Measurements from ENCODE around the gene GPC1. TPM values are rescaled to one million over a fixed set of nuclear protein-coding genes. Genes with fewer than 3 reads are reported as not detected.

The GPC1 gene
- total RNA-seq, 2 donors from 2014 or later: 37.8 to 69.7 TPM

DNA sequence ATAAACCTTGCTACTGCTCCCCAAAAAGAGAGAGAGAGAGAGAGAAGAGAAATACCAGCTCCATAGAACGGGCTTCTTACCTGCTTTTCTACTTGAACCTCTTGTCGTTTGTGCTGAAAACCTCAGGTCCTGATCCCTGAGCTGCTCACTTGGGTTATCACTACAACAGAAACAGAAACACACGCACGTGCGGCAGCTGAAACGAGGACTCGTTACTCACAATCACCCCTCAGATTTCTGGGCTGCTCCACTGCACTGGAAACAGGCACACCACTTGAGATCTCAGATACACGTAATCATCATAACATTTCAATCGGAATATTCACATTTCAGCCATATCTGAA lies 48.2 kb upstream of the GPC1 start:
- Mint-ChIP-seq H3K9me3 (no peaks in the 10 kb centered on the region), H3K27me3 (ENCODE audit: insufficient read depth) (peaks cover 5% of the 10 kb centered on the region), H3K27ac (no peak overlapping the region), H3K36me3 (ENCODE audit: low read depth) (no peaks in the 10 kb centered on the region), H3K4me1 (no peaks in the 10 kb centered on the region), H3K4me3 (no peak overlapping the region)
- Histone ChIP-seq H3K27ac (ENCODE audit: low read depth, low read length) (no peak overlapping the region), H3K4me1 (ENCODE audit: control insufficient read depth, insufficient read depth, low read length) (no peaks in the 10 kb centered on the region), H3K4me3 (ENCODE audit: low read length) (no peak overlapping the region), H3K9ac (ENCODE audit: extremely low read depth, low read length, poor library complexity, severe bottlenecking) (no peak overlapping the region), H3K36me3 (ENCODE audit: control insufficient read depth, insufficient read depth, low read length) (no peaks in the 10 kb centered on the region), H3K9me3 (ENCODE audit: control insufficient read depth, low read length) (no peaks in the 10 kb centered on the region), H3K27me3 (ENCODE audit: control insufficient read depth, insufficient read depth, low read length, poor library complexity, severe bottlenecking) (no peaks in the 10 kb centered on the region)
- 92 to 95% methylated on average over 9 of the region's 9 CpGs for WGBS, 2 experiments (ENCODE audit: insufficient coverage in 1 of 2, insufficient read length in 1 of 2)
- TF ChIP-seq CTCF (conservative IDR thresholded peaks at IDR 0.05): no peak
- no peak for DNase-seq

- Mint-ChIP-seq H3K27me3 (ENCODE audit: insufficient read depth) (peaks cover 2% of the 10 kb centered on the region), H3K36me3 (ENCODE audit: low read depth) (no peaks in the 10 kb centered on the region), H3K4me1 (no peaks in the 10 kb centered on the region), H3K27ac (no peak overlapping the region), H3K9me3 (no peaks in the 10 kb centered on the region), H3K4me3 (no peak overlapping the region)
- Histone ChIP-seq H3K27ac (ENCODE audit: low read depth, low read length) (no peak overlapping the region), H3K4me1 (ENCODE audit: control insufficient read depth, insufficient read depth, low read length) (no peaks in the 10 kb centered on the region), H3K9me3 (ENCODE audit: control insufficient read depth, low read length) (no peaks in the 10 kb centered on the region), H3K36me3 (ENCODE audit: control insufficient read depth, insufficient read depth, low read length) (no peaks in the 10 kb centered on the region), H3K4me3 (ENCODE audit: low read length) (no peak overlapping the region), H3K27me3 (ENCODE audit: control insufficient read depth, insufficient read depth, low read length, poor library complexity, severe bottlenecking) (no peaks in the 10 kb centered on the region), H3K9ac (ENCODE audit: extremely low read depth, low read length, poor library complexity, severe bottlenecking) (no peak overlapping the region)
- no peak for DNase-seq
- no peak for TF ChIP-seq CTCF (conservative IDR thresholded peaks at IDR 0.05)
- WGBS, 2 experiments (ENCODE audit: insufficient coverage in 1 of 2, insufficient read length in 1 of 2): 91 to 92% methylated on average over 11 to 16 of the region's 16 CpGs
These were observed 47.6 kb upstream of the GPC1 start for GRCh38 chr2:240387669-240388358.

DNA sequence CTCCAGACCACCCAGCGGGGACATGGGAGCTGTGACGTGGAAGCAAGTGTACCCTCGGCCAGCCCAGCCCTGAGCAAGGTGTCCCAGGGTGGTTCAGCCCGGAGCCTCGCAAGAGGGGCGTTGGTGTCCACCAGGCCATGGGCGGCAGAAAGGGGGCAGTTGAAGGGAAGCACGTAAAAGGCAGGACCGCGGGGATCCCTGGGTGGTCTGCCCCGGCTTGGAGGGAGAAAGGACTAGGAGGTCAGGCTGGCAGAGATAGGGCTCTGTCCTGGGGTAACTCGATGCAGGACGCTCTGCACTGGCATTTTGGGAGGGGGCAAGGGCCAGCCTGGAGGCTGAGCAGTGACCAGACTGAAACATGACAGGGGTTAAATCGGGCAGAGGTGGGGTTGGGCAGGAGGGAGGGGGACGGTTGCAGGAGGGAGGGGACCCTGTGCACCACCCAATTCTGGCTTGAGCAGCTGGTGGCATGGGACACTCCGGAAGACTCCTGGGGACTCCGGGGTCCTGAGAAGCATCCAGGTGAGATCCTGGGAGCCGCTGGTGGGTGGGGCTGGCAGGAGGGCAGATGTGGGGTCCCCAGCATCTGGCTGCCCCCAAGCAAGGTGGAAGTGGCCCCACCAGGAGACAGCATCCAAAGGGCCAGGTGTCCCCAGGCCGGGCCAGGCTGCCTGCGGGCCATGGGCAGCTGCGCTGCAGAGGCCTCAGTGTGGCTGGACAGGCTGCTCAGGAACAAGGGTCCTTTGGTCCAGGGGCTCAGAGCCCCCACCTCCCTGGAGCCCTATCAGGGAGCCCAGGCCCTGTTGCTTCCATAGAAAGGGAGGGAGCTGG lies 46.8 kb upstream of the GPC1 start:
- 94 to 98% methylated on average over 18 to 21 of the region's 21 CpGs for WGBS, 2 experiments (ENCODE audit: insufficient coverage in 1 of 2, insufficient read length in 1 of 2)
- Mint-ChIP-seq H3K36me3 (ENCODE audit: low read depth) (no peaks in the 10 kb centered on the region), H3K4me1 (no peaks in the 10 kb centered on the region), H3K27me3 (ENCODE audit: insufficient read depth) (peaks cover under 1% of the 10 kb centered on the region), H3K27ac (no peak overlapping the region), H3K4me3 (no peak overlapping the region), H3K9me3 (no peaks in the 10 kb centered on the region)
- H3K27me3 ChIP-seq (ENCODE audit: control insufficient read depth, insufficient read depth, low read length, poor library complexity, severe bottlenecking): no peaks in the 10 kb centered on the region
- no peak for TF ChIP-seq CTCF (conservative IDR thresholded peaks at IDR 0.05)
- H3K4me3 ChIP-seq (ENCODE audit: low read length): no peak overlapping the region
- H3K4me1 ChIP-seq (ENCODE audit: control insufficient read depth, insufficient read depth, low read length): no peaks in the 10 kb centered on the region
- no peak for DNase-seq
- no peak overlapping the region for H3K27ac ChIP-seq (ENCODE audit: low read depth, low read length)
- no peak overlapping the region for H3K9ac ChIP-seq (ENCODE audit: extremely low read depth, low read length, poor library complexity, severe bottlenecking)
- no peaks in the 10 kb centered on the region for H3K9me3 ChIP-seq (ENCODE audit: control insufficient read depth, low read length)
- no peaks in the 10 kb centered on the region for H3K36me3 ChIP-seq (ENCODE audit: control insufficient read depth, insufficient read depth, low read length)

All from endodermal cell (in vitro differentiated cells).